GM23338 (cell line): ENCODE data around the gene SLCO3A1. TPM values are rescaled to one million over a fixed set of nuclear protein-coding genes. Genes with fewer than 3 reads are reported as not detected.

Source experiments
- ATAC-seq: fragments of 200-7000 bp; cut with Tn5 transposase; 3 replicates; pipeline ENCODE4 v1.9.1; 2020
- DNase-seq: peaks from one replicate; pipeline ENCODE4 v3.0.0-alpha.2; 2015; ENCODE audit warnings: low spot score
- H2AFZ ChIP-seq: fragments of 200-600 bp; sonication (generic); 2 replicates; pipeline ENCODE4 v1.8.0; 2016; ENCODE audit warnings: antibody characterized with exemption, mild to moderate bottlenecking, moderate library complexity
- H3F3A ChIP-seq: fragments of 200-600 bp; sonication (generic); replicated peaks from 2 replicates; pipeline ENCODE4 v1.8.0; 2017; ENCODE audit warnings: antibody characterized with exemption, mixed run types, low read depth
- H3K27ac ChIP-seq: fragments of 200-600 bp; sonication (generic); 2 replicates; pipeline ENCODE4 v1.6.1; 2016; ENCODE audit warnings: low read depth
- H3K27me3 ChIP-seq: fragments of 200-600 bp; sonication (generic); 2 replicates; pipeline ENCODE4 v1.8.0; 2016; ENCODE audit warnings: mild to moderate bottlenecking, mixed run types, moderate library complexity; ENCODE audit not compliant: insufficient read depth
- H3K36me3 ChIP-seq: fragments of 200-600 bp; sonication (generic); 2 replicates; pipeline ENCODE4 v1.8.0; 2016; ENCODE audit warnings: mild to moderate bottlenecking; ENCODE audit not compliant: insufficient read depth
- H3K4me1 ChIP-seq: fragments of 200-600 bp; sonication (generic); 2 replicates; pipeline ENCODE4 v1.8.0; 2016; ENCODE audit warnings: mild to moderate bottlenecking, moderate library complexity; ENCODE audit not compliant: insufficient read depth
- H3K4me2 ChIP-seq: fragments of 200-600 bp; sonication (generic); 2 replicates; pipeline ENCODE4 v1.7.1; 2017; ENCODE audit warnings: mixed run types
- H3K4me3 ChIP-seq: fragments of 200-600 bp; sonication (generic); 2 replicates; pipeline ENCODE4 v1.6.1; 2016; ENCODE audit warnings: mixed run types
- H3K79me2 ChIP-seq: fragments of 200-600 bp; sonication (generic); replicated peaks from 2 replicates; pipeline ENCODE4 v1.8.0; 2017; ENCODE audit warnings: mild to moderate bottlenecking; ENCODE audit not compliant: insufficient read depth
- H3K9me2 ChIP-seq: fragments of 200-600 bp; sonication (generic); 2 replicates; pipeline ENCODE4 v1.8.0; 2017; ENCODE audit not compliant: insufficient read depth
- H4K20me1 ChIP-seq: fragments of 200-600 bp; sonication (generic); replicated peaks from 2 replicates; pipeline ENCODE4 v1.8.0; 2017; ENCODE audit warnings: mild to moderate bottlenecking; ENCODE audit not compliant: insufficient read depth
- H3K27ac Mint-ChIP-seq: 2 replicates; pipeline ENCODE4 v1.8.0; 2020; ENCODE audit warnings: inconsistent platforms, mild to moderate bottlenecking, moderate library complexity, mixed read lengths
- H3K27me3 Mint-ChIP-seq: 3 replicates; pipeline ENCODE4 v1.8.0; 2022; ENCODE audit warnings: low read depth, mild to moderate bottlenecking, moderate library complexity, mixed read lengths, inconsistent platforms; ENCODE audit not compliant: insufficient read depth, poor library complexity
- H3K36me3 Mint-ChIP-seq: 3 replicates; pipeline ENCODE4 v1.8.0; 2021; ENCODE audit warnings: low read depth, mild to moderate bottlenecking, inconsistent platforms, moderate library complexity, mixed read lengths
- H3K4me1 Mint-ChIP-seq: 3 replicates; pipeline ENCODE4 v1.8.0; 2020; ENCODE audit warnings: mild to moderate bottlenecking, inconsistent platforms, mixed read lengths
- H3K4me3 Mint-ChIP-seq: 3 replicates; pipeline ENCODE4 v1.8.0; 2021; ENCODE audit warnings: moderate library complexity, mild to moderate bottlenecking, inconsistent platforms, mixed read lengths
- H3K9me3 Mint-ChIP-seq: 3 replicates; pipeline ENCODE4 v1.8.0; 2020; ENCODE audit warnings: moderate library complexity, mild to moderate bottlenecking, inconsistent platforms, mixed read lengths
- CREB1 ChIP-seq: fragments of 250-450 bp; sonication (Bioruptor Pico); IDR thresholded peaks from 2 replicates; pipeline ENCODE4 v1.5.0; 2020; ENCODE audit warnings: low read depth, mild to moderate bottlenecking, moderate library complexity
- CTCF ChIP-seq, 2 experiments: fragments of 200-600 bp in 1 of 2; sonication (generic) in 1 of 2; conservative IDR thresholded peaks; 2 replicates each; pipeline versions ENCODE4 v1.5.1 to v1.6.1; 2016 to 2017; ENCODE audit warnings: antibody characterized with exemption in 2 of 2, low read depth in 2 of 2, mild to moderate bottlenecking in 2 of 2, moderate library complexity in 1 of 2
- ETS1 ChIP-seq: IDR thresholded peaks from 2 replicates; pipeline ENCODE4 v1.6.1; 2016; ENCODE audit warnings: antibody characterized with exemption
- EZH2 ChIP-seq: fragments of 200-600 bp; sonication (generic); IDR thresholded peaks from one replicate; pipeline ENCODE4 v1.8.0; 2017; ENCODE audit warnings: antibody characterized with exemption, mild to moderate bottlenecking, low read depth; ENCODE audit not compliant: unreplicated experiment
- EZH2phosphoT487 ChIP-seq: fragments of 200-600 bp; sonication (generic); IDR thresholded peaks from one replicate; pipeline ENCODE4 v1.8.1; 2018; ENCODE audit warnings: antibody characterized with exemption; ENCODE audit not compliant: unreplicated experiment
- JUNB ChIP-seq: IDR thresholded peaks from one replicate; pipeline ENCODE4 v1.6.1; 2016; ENCODE audit warnings: antibody characterized with exemption; ENCODE audit not compliant: unreplicated experiment
- NANOG ChIP-seq: IDR thresholded peaks from 2 replicates; pipeline ENCODE4 v1.6.1; 2016; ENCODE audit warnings: antibody characterized with exemption, borderline replicate concordance
- POLR2AphosphoS5 ChIP-seq: IDR thresholded peaks from 2 replicates; pipeline ENCODE4 v1.6.1; 2016; ENCODE audit warnings: antibody characterized with exemption, low read depth
- REST ChIP-seq: IDR thresholded peaks from one replicate; pipeline ENCODE4 v1.6.1; 2018; ENCODE audit warnings: antibody characterized with exemption; ENCODE audit not compliant: unreplicated experiment
- STAT1 ChIP-seq: IDR thresholded peaks from one replicate; pipeline ENCODE4 v1.6.1; 2016; ENCODE audit warnings: antibody characterized with exemption; ENCODE audit not compliant: unreplicated experiment
- ZNF114 ChIP-seq: fragments of 250-450 bp; sonication (Bioruptor Pico); IDR thresholded peaks from 2 replicates; pipeline ENCODE4 v1.5.0; 2020; ENCODE audit warnings: mild to moderate bottlenecking, moderate library complexity
- ZNF331 ChIP-seq: fragments of 250-450 bp; sonication (Bioruptor Pico); IDR thresholded peaks from 2 replicates; pipeline ENCODE4 v1.5.0; 2020; ENCODE audit warnings: low read depth, mild to moderate bottlenecking, moderate library complexity
- ZNF462 ChIP-seq: fragments of 250-450 bp; sonication (Bioruptor Pico); IDR thresholded peaks from 2 replicates; pipeline ENCODE4 v1.5.0; 2020; ENCODE audit warnings: mild to moderate bottlenecking, moderate library complexity
- polyA plus RNA-seq: library from polyadenylated mRNA; unstranded; fragments of >200 nt; fragmentation: Nextera tagmentation; extraction: Ambion mirVana; gene quantifications from 2 replicates; pipeline ENCODE4 v1.2.1, GENCODE V29; 2016
- total RNA-seq: library from RNA; depleted of rRNA; stranded (reverse); fragments of >200 nt; shearing (Covaris generic); gene quantifications from 2 replicates; pipeline ENCODE4 v1.2.3, GENCODE V29; 2014

Gene SLCO3A1
- total and polyA plus RNA-seq, 2 experiments from 2014 or later = 7.3 to 9.4 TPM

GRCh38 chr15:91889111-91889815 is 35.8 kb downstream of the SLCO3A1 start:
- DNase-seq = no peak

More at GRCh38 chr15:91889111-91889815, 35.8 kb downstream of the SLCO3A1 start:
- Mint-ChIP-seq H3K9me3 (no peaks in the 10 kb centered on the region), H3K4me3 (no peak overlapping the region), H3K27me3 (peaks cover 2% of the 10 kb centered on the region), H3K27ac (no peak overlapping the region), H3K36me3 (no peaks in the 10 kb centered on the region), H3K4me1 (peaks cover 23% of the 10 kb centered on the region)
- no peaks in the 10 kb centered on the region for H3K27me3 ChIP-seq
- TF ChIP-seq NANOG (no peak), CREB1 (CRISPR knock-in tag) (no peak), CTCF (conservative IDR thresholded peaks at IDR 0.05; ENCODE audit: low read depth in 2 of 2) (no peak), ZNF331 (no peak), POLR2AphosphoS5 (no peak), STAT1 (no peak), EZH2phosphoT487 (no peak), ETS1 (no peak), ZNF462 (CRISPR knock-in tag) (no peak), EZH2 (no peak), ZNF114 (CRISPR knock-in tag) (no peak), JUNB (no peak), REST (no peak)
- H3K4me2 ChIP-seq = no peak overlapping the region
- peaks cover 19% of the 10 kb centered on the region for H3K79me2 ChIP-seq
- no peaks in the 10 kb centered on the region for H3K9me2 ChIP-seq
- peaks cover 16% of the 10 kb centered on the region for H3K4me1 ChIP-seq
- no peak overlapping the region for H3K4me3 ChIP-seq
- no peaks in the 10 kb centered on the region for H3K36me3 ChIP-seq
- ATAC-seq = no peak
- no peaks in the 10 kb centered on the region for H3F3A ChIP-seq
- H4K20me1 ChIP-seq = no peaks in the 10 kb centered on the region; the same call in 1 of the 2 replicates
- H3K27ac ChIP-seq = no peak overlapping the region
- no peak overlapping the region for H2AFZ ChIP-seq
